ENCODE results near the gene PPM1B. TPM values are rescaled to one million over a fixed set of nuclear protein-coding genes. Genes with fewer than 3 reads are reported as not detected.
"Not testable (repeated sequence)": the region's sequence is repeated elsewhere in the genome, so short reads cannot be mapped to it uniquely, and the experiment has no call there.

The PPM1B gene
- total and polyA plus RNA-seq, 2 donors (not counting 3 experiments of a cell fraction or from before 2014, with no cell fraction given) = 8.0 to 24.1 TPM

- Histone ChIP-seq H3K9me3 (replicated peaks; ENCODE audit: control insufficient read depth, insufficient read depth, low read length) (no peaks in the 10 kb centered on the region), H3K9me1 (replicated peaks; ENCODE audit: control insufficient read depth, extremely low read depth, insufficient read depth, low read length) (no peaks in the 10 kb centered on the region), H3K9ac (replicated peaks; ENCODE audit: extremely low read depth, insufficient read depth, low read length) (no peak overlapping the region), H3K4me1 (ENCODE audit: control insufficient read depth, extremely low read depth, insufficient read depth, low read length) (no peaks in the 10 kb centered on the region), H3K27me3 (ENCODE audit: control insufficient read depth in 2 of 2, insufficient read depth in 2 of 2, low read length in 2 of 2) (peaks cover 3 to 7% of the 10 kb centered on the region in 2 experiments), H3K27ac (ENCODE audit: insufficient read depth, low read depth, low read length) (no peak overlapping the region), H2AFZ (ENCODE audit: low read depth, low read length) (no peak overlapping the region), H3K4me3 (replicated peaks in 1 of 3; ENCODE audit: insufficient read depth in 1 of 3, low read depth in 1 of 3, low read length in 3 of 3) (no peak overlapping the region), H3K36me3 (ENCODE audit: control insufficient read depth in 2 of 2, extremely low read depth in 1 of 2, insufficient read depth in 2 of 2, low read length in 2 of 2) (no peaks in the 10 kb centered on the region), H3K4me2 (ENCODE audit: insufficient read depth, low read length) (no peak overlapping the region), H3K79me2 (ENCODE audit: control insufficient read depth, insufficient read depth, low read length) (no peaks in the 10 kb centered on the region), H4K20me1 (replicated peaks; ENCODE audit: control insufficient read depth, extremely low read depth, insufficient read depth, low read length) (no peaks in the 10 kb centered on the region)
- POLR2A ChIA-PET = no interaction called here
- no TSS peak for BruUV-seq (replicated peaks)
- no peak for TF ChIP-seq POLR2A (IDR thresholded peaks at IDR 0.05; ENCODE audit: low read depth, low read length)
- no peak for TF ChIP-seq MAX (IDR thresholded peaks at IDR 0.05; ENCODE audit: insufficient read depth, insufficient read length)
- TF ChIP-seq CTCF (IDR thresholded peaks at IDR 0.05; ENCODE audit: extremely low read depth in 1 of 2, insufficient read depth in 1 of 2, low read depth in 1 of 2, low read length in 2 of 2) = no peak
- TF ChIP-seq EZH2 (IDR thresholded peaks at IDR 0.05; ENCODE audit: borderline replicate concordance, low read depth, low read length, severe bottlenecking) = no peak
- TF ChIP-seq JUN (IDR thresholded peaks at IDR 0.05; ENCODE audit: borderline replicate concordance, insufficient read depth, insufficient read length, low read depth) = no peak
- no peak for TF ChIP-seq MYC (IDR thresholded peaks at IDR 0.05; ENCODE audit: low read depth, low read length)
- TF ChIP-seq GATA2 (IDR thresholded peaks at IDR 0.05; ENCODE audit: insufficient read depth, insufficient read length, low read depth, low read length) = no peak
- TF ChIP-seq POLR2AphosphoS5 (IDR thresholded peaks at IDR 0.05; ENCODE audit: insufficient read depth, low read depth, low read length) = no peak
- no peak for TF ChIP-seq FOS (IDR thresholded peaks at IDR 0.05; ENCODE audit: borderline replicate concordance, insufficient read depth, low read length)
- intact Hi-C loops (cut with micrococcal nuclease) (no loop called here), dilution Hi-C loops (cut with MboI; ENCODE audit: extremely low pct_ligation_motif_present, low sequenced_read_pairs) (no loop called here)
- no peak for FAIRE-seq
- CTCF ChIA-PET = no interaction called here
- no peak for DNase-seq (ENCODE audit: low read depth, low spot score)
These were observed 37.5 kb upstream of the PPM1B start for GRCh38 chr2:44131177-44131576.

- BruUV-seq (replicated peaks); POLR2A ChIA-PET; H3K79me2 ChIP-seq (ENCODE audit: control insufficient read depth, insufficient read depth, low read length); CTCF ChIA-PET; H3K36me3 ChIP-seq (ENCODE audit: control insufficient read depth in 2 of 2, extremely low read depth in 1 of 2, insufficient read depth in 2 of 2, low read length in 2 of 2); H3K9me3 ChIP-seq (replicated peaks; ENCODE audit: control insufficient read depth, insufficient read depth, low read length); FAIRE-seq; DNase-seq (ENCODE audit: low read depth, low spot score); H3K27ac ChIP-seq (ENCODE audit: insufficient read depth, low read depth, low read length); intact Hi-C loops (cut with micrococcal nuclease); H3K9me1 ChIP-seq (replicated peaks; ENCODE audit: control insufficient read depth, extremely low read depth, insufficient read depth, low read length); dilution Hi-C loops (cut with MboI; ENCODE audit: extremely low pct_ligation_motif_present, low sequenced_read_pairs); H3K27me3 ChIP-seq (ENCODE audit: control insufficient read depth in 2 of 2, insufficient read depth in 2 of 2, low read length in 2 of 2); H3K4me3 ChIP-seq (replicated peaks in 1 of 3; ENCODE audit: insufficient read depth in 1 of 3, low read depth in 1 of 3, low read length in 3 of 3); H3K9ac ChIP-seq (replicated peaks; ENCODE audit: extremely low read depth, insufficient read depth, low read length); H2AFZ ChIP-seq (ENCODE audit: low read depth, low read length); H4K20me1 ChIP-seq (replicated peaks; ENCODE audit: control insufficient read depth, extremely low read depth, insufficient read depth, low read length); H3K4me1 ChIP-seq (ENCODE audit: control insufficient read depth, extremely low read depth, insufficient read depth, low read length); H3K4me2 ChIP-seq (ENCODE audit: insufficient read depth, low read length): not testable (repeated sequence)
These were observed 35.1 kb upstream of the PPM1B start for GRCh38 chr2:44133602-44134001.

All from endothelial cell of umbilical vein (primary cell).